ENCODE data around the gene CYBB.
"Not testable (repeated sequence)": the region's sequence is repeated elsewhere in the genome, so short reads cannot be mapped to it uniquely, and the experiment has no call there.

Gene CYBB

GRCh38 chrX:37763400-37763799, 16.5 kb upstream of the CYBB start:
- H3K36me3 Mint-ChIP-seq (ENCODE audit: insufficient read depth): no peaks in the 10 kb centered on the region
- H3K27me3 Mint-ChIP-seq: no peaks in the 10 kb centered on the region
- H3K27ac Mint-ChIP-seq (ENCODE audit: low read depth): no peak overlapping the region
- ATAC-seq (replicated peaks; ENCODE audit: extremely low read depth, poor library complexity, severe bottlenecking): no peak
- H3K4me3 Mint-ChIP-seq: no peak overlapping the region
- H3K9me3 Mint-ChIP-seq: no peaks in the 10 kb centered on the region
- H3K4me1 Mint-ChIP-seq: peaks cover 11% of the 10 kb centered on the region
- DNase-seq (ENCODE audit: low spot score in 2 of 2): no peak

- no peak for DNase-seq (ENCODE audit: low spot score in 2 of 2)
- ATAC-seq (replicated peaks; ENCODE audit: extremely low read depth, poor library complexity, severe bottlenecking): no peak
- no peak overlapping the region for H3K4me3 Mint-ChIP-seq
- H3K9me3 Mint-ChIP-seq: no peaks in the 10 kb centered on the region
- no peaks in the 10 kb centered on the region for H3K36me3 Mint-ChIP-seq (ENCODE audit: insufficient read depth)
- H3K27ac Mint-ChIP-seq (ENCODE audit: low read depth): no peak overlapping the region
- H3K27me3 Mint-ChIP-seq: no peaks in the 10 kb centered on the region
- H3K4me1 Mint-ChIP-seq: peaks cover 11% of the 10 kb centered on the region
Measured at GRCh38 chrX:37765507-37765906, 14.4 kb upstream of the CYBB start.

GRCh38 chrX:37767430-37767829, 12.4 kb upstream of the CYBB start:
- Mint-ChIP-seq H3K9me3 (no peaks in the 10 kb centered on the region), H3K4me1 (peaks cover 11% of the 10 kb centered on the region), H3K4me3 (no peak overlapping the region), H3K36me3 (ENCODE audit: insufficient read depth) (no peaks in the 10 kb centered on the region), H3K27me3 (no peaks in the 10 kb centered on the region), H3K27ac (ENCODE audit: low read depth) (no peak overlapping the region)
- DNase-seq (ENCODE audit: low spot score in 2 of 2) (no peak), ATAC-seq (replicated peaks; ENCODE audit: extremely low read depth, poor library complexity, severe bottlenecking) (no peak)

- DNase-seq (ENCODE audit: low spot score in 2 of 2); H3K36me3 Mint-ChIP-seq (ENCODE audit: insufficient read depth); H3K27ac Mint-ChIP-seq (ENCODE audit: low read depth); ATAC-seq (replicated peaks; ENCODE audit: extremely low read depth, poor library complexity, severe bottlenecking); H3K9me3 Mint-ChIP-seq; H3K4me3 Mint-ChIP-seq; H3K27me3 Mint-ChIP-seq: not testable (repeated sequence)
- H3K4me1 Mint-ChIP-seq: peaks cover 11% of the 10 kb centered on the region
Measured at GRCh38 chrX:37768866-37769265, 11.0 kb upstream of the CYBB start.

- Mint-ChIP-seq H3K4me1 (peaks cover 22% of the 10 kb centered on the region), H3K4me3 (peak overlapping the region; percentile 69), H3K9me3 (no peaks in the 10 kb centered on the region), H3K27me3 (no peaks in the 10 kb centered on the region), H3K36me3 (ENCODE audit: insufficient read depth) (no peaks in the 10 kb centered on the region), H3K27ac (ENCODE audit: low read depth) (peak overlapping the region; percentile 72)
- DNase-seq (ENCODE audit: low spot score in 2 of 2) (no peak), ATAC-seq (replicated peaks; ENCODE audit: extremely low read depth, poor library complexity, severe bottlenecking) (no peak)
Measured at GRCh38 chrX:37776283-37776986, 3.4 kb upstream of the CYBB start.

- ATAC-seq (replicated peaks; ENCODE audit: extremely low read depth, poor library complexity, severe bottlenecking) (peak; percentile 60), DNase-seq (ENCODE audit: low spot score in 2 of 2) (no peak)
- H3K9me3 Mint-ChIP-seq: no peaks in the 10 kb centered on the region
- no peaks in the 10 kb centered on the region for H3K27me3 Mint-ChIP-seq
- H3K36me3 Mint-ChIP-seq (ENCODE audit: insufficient read depth): no peaks in the 10 kb centered on the region
- peak overlapping the region; percentile 69 for H3K4me3 Mint-ChIP-seq
- H3K4me1 Mint-ChIP-seq: peaks cover 22% of the 10 kb centered on the region
- H3K27ac Mint-ChIP-seq (ENCODE audit: low read depth): peak overlapping the region; percentile 72
Measured at GRCh38 chrX:37776987-37777325, 2.9 kb upstream of the CYBB start.

GRCh38 chrX:37781081-37781480, 1.2 kb downstream of the CYBB start:
- H3K4me1 Mint-ChIP-seq: peaks cover 16% of the 10 kb centered on the region
- H3K27me3 Mint-ChIP-seq: no peaks in the 10 kb centered on the region
- no peak overlapping the region for H3K4me3 Mint-ChIP-seq

GRCh38 chrX:37781814-37782213, 2.0 kb downstream of the CYBB start:
- Mint-ChIP-seq H3K4me1 (peaks cover 15% of the 10 kb centered on the region), H3K36me3 (ENCODE audit: insufficient read depth) (no peaks in the 10 kb centered on the region), H3K9me3 (no peaks in the 10 kb centered on the region), H3K27ac (ENCODE audit: low read depth) (no peak overlapping the region), H3K4me3 (no peak overlapping the region), H3K27me3 (no peaks in the 10 kb centered on the region)
- no peak for ATAC-seq (replicated peaks; ENCODE audit: extremely low read depth, poor library complexity, severe bottlenecking)
- DNase-seq (ENCODE audit: low spot score in 2 of 2): no peak

More at GRCh38 chrX:37781081-37781480, 1.2 kb downstream of the CYBB start:
- Mint-ChIP-seq H3K36me3 (ENCODE audit: insufficient read depth) (no peaks in the 10 kb centered on the region), H3K9me3 (no peaks in the 10 kb centered on the region), H3K27ac (ENCODE audit: low read depth) (no peak overlapping the region)
- no peak for DNase-seq (ENCODE audit: low spot score in 2 of 2)
- ATAC-seq (replicated peaks; ENCODE audit: extremely low read depth, poor library complexity, severe bottlenecking): no peak

GRCh38 chrX:37782359-37782758, 2.5 kb downstream of the CYBB start:
- DNase-seq (ENCODE audit: low spot score in 2 of 2): no peak
- Mint-ChIP-seq H3K9me3 (no peaks in the 10 kb centered on the region), H3K4me3 (no peak overlapping the region), H3K27ac (ENCODE audit: low read depth) (no peak overlapping the region), H3K27me3 (no peaks in the 10 kb centered on the region), H3K4me1 (peaks cover 15% of the 10 kb centered on the region), H3K36me3 (ENCODE audit: insufficient read depth) (no peaks in the 10 kb centered on the region)
- ATAC-seq (replicated peaks; ENCODE audit: extremely low read depth, poor library complexity, severe bottlenecking): no peak

- no peak for ATAC-seq (replicated peaks; ENCODE audit: extremely low read depth, poor library complexity, severe bottlenecking)
- H3K36me3 Mint-ChIP-seq (ENCODE audit: insufficient read depth): no peaks in the 10 kb centered on the region
- no peak overlapping the region for H3K4me3 Mint-ChIP-seq
- H3K9me3 Mint-ChIP-seq: no peaks in the 10 kb centered on the region
- peaks cover 13% of the 10 kb centered on the region for H3K4me1 Mint-ChIP-seq
- DNase-seq (ENCODE audit: low spot score in 2 of 2): no peak
- no peaks in the 10 kb centered on the region for H3K27me3 Mint-ChIP-seq
- no peak overlapping the region for H3K27ac Mint-ChIP-seq (ENCODE audit: low read depth)
Measured at GRCh38 chrX:37783305-37783704, 3.4 kb downstream of the CYBB start.

- ATAC-seq (replicated peaks; ENCODE audit: extremely low read depth, poor library complexity, severe bottlenecking): no peak
- peaks cover 25% of the 10 kb centered on the region for H3K4me1 Mint-ChIP-seq
- H3K27me3 Mint-ChIP-seq: no peaks in the 10 kb centered on the region
Measured at GRCh38 chrX:37785569-37785968, 5.7 kb downstream of the CYBB start.

GRCh38 chrX:37786624-37787422, 7.0 kb downstream of the CYBB start:
- Mint-ChIP-seq H3K36me3 (ENCODE audit: insufficient read depth) (no peaks in the 10 kb centered on the region), H3K9me3 (no peaks in the 10 kb centered on the region), H3K27ac (ENCODE audit: low read depth) (peak overlapping the region; percentile 57), H3K4me1 (peaks cover 25% of the 10 kb centered on the region), H3K27me3 (no peaks in the 10 kb centered on the region), H3K4me3 (peak overlapping the region; percentile 44)
- DNase-seq (ENCODE audit: low spot score in 2 of 2) (no peak), ATAC-seq (replicated peaks; ENCODE audit: extremely low read depth, poor library complexity, severe bottlenecking) (peak; percentile 77)

More at GRCh38 chrX:37785569-37785968, 5.7 kb downstream of the CYBB start:
- Mint-ChIP-seq H3K9me3 (no peaks in the 10 kb centered on the region), H3K4me3 (no peak overlapping the region), H3K36me3 (ENCODE audit: insufficient read depth) (no peaks in the 10 kb centered on the region), H3K27ac (ENCODE audit: low read depth) (no peak overlapping the region)
- DNase-seq (ENCODE audit: low spot score in 2 of 2): no peak

GRCh38 chrX:37787423-37787869, 7.6 kb downstream of the CYBB start:
- no peaks in the 10 kb centered on the region for H3K9me3 Mint-ChIP-seq
- peaks cover 25% of the 10 kb centered on the region for H3K4me1 Mint-ChIP-seq
- no peaks in the 10 kb centered on the region for H3K36me3 Mint-ChIP-seq (ENCODE audit: insufficient read depth)
- H3K27ac Mint-ChIP-seq (ENCODE audit: low read depth): peak overlapping the region; percentile 57
- no peaks in the 10 kb centered on the region for H3K27me3 Mint-ChIP-seq
- DNase-seq (ENCODE audit: low spot score in 2 of 2) (no peak), ATAC-seq (replicated peaks; ENCODE audit: extremely low read depth, poor library complexity, severe bottlenecking) (peak; percentile 19)
- H3K4me3 Mint-ChIP-seq: no peak overlapping the region
